Regular cardiac myocyte (primary cell): ENCODE data around the gene CDH15. TPM values are rescaled to one million over a fixed set of nuclear protein-coding genes. Genes with fewer than 3 reads are reported as not detected.

ENCODE experiments used
- total RNA-seq: library from RNA; depleted of rRNA; stranded (reverse); fragments of >200 nt; gene quantifications from 2 replicates; pipeline ENCODE4 v1.2.3, GENCODE V29; 2014

Gene CDH15, protein sequence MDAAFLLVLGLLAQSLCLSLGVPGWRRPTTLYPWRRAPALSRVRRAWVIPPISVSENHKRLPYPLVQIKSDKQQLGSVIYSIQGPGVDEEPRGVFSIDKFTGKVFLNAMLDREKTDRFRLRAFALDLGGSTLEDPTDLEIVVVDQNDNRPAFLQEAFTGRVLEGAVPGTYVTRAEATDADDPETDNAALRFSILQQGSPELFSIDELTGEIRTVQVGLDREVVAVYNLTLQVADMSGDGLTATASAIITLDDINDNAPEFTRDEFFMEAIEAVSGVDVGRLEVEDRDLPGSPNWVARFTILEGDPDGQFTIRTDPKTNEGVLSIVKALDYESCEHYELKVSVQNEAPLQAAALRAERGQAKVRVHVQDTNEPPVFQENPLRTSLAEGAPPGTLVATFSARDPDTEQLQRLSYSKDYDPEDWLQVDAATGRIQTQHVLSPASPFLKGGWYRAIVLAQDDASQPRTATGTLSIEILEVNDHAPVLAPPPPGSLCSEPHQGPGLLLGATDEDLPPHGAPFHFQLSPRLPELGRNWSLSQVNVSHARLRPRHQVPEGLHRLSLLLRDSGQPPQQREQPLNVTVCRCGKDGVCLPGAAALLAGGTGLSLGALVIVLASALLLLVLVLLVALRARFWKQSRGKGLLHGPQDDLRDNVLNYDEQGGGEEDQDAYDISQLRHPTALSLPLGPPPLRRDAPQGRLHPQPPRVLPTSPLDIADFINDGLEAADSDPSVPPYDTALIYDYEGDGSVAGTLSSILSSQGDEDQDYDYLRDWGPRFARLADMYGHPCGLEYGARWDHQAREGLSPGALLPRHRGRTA
- total RNA-seq: under 0.01 and 0.58 TPM in 2 replicates

DNA sequence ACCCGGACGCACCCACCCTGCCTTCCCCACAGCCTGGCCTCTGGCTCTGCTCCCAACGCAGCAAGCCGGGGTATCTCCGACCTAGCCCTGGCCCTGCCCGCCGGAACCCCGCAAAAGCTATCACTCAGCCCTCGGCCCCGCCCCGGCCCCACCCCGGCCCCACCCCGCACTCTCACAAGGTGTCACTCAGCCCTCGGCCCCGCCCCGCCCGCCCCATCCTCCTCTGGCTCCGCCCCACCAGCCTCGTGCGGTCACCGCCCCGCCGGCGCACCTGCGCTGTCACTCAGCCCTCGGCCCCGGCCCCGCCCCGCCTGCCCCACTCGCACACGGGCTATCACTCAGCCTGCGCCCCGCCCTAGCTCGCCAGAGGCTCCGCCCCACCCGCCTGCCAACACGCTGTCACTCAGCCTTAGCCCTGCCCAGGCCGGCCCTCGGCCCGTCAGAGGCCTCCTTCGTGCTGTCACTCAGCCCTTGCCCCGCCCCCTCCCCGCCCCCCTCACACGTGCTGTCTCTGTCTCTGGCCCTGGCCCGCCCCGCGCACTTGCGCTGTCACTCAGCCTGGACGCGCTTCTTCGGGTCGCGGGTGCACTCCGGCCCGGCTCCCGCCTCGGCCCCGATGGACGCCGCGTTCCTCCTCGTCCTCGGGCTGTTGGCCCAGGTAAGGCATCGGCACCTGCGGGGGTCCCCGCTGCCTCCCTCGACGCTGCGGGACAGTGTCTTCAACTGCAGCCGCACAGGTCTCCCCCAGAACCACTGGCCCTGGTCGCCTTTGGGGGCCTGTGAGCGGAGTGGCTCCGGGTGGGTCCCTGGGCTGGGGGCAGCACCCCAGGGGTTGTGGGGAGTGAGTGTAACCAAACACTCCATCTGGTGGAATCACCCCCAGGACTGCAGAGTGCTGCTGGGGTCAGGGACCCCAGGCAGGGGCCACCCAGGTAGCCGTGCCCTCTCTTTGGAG lies at the start of gene CDH15:
Gene CDH15 (plus strand): TSS at position 533 of the 955 bp plus-strand sequence. CDS start 84 bp downstream, at position 617.

GRCh38 chr16:89200124-89200849 lies 28.7 kb downstream of the CDH15 start, which contains the start of gene SLC22A31:
TSS of gene SLC22A31 (minus strand) at chr16:89200537. CDS start at chr16:89200501, 36 bp downstream.

DNA sequence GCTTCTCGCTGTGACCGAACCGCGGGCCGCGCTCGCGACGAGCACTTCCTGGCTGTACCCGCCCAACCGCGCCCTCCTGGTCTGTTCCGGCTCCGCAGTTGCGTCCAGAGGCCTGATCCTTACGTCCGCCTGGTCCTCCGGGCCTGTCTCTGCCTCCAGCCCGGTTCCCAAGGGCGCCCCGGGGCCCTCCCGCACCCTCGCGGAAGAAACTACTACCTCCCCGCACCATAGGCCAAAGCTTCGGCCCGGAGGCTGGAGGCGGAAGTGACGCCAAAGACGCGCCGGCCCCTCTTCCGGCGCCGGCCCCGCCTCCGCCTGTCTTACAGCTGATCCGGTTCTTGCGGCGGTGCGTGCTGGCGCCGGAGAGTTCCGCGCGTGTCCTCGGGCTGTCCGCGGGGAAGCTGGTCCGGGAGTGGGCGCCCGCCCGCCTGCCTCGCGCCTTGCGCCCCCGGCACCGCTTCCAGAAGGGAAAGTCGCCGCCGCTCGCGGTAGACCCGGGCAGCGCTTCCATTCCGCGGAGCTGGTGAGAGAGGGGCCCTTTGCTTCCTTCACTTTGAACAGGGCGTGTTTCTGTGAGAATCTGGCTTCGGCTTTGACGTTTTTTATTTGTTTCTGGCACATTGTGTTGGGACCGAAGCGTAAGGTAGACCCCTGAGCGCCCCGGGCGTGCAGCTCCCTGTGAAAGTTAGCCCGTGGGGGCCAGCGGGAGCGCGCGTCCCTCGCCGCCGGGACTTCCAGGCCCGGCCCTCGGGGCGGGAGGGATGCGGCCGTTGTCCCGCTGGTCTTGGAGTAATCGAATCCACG lies 46.0 kb downstream of the CDH15 start, which contains the start of gene ZNF778:
Gene ZNF778 (plus strand): TSS at position 316 of the 804 bp plus-strand sequence. CDS start 3,425 bp downstream, outside the sequence.

Other genes starting within 250 kb of the CDH15 start
- not detected in 2 replicates for gene CBFA2T3, start 194.5 kb upstream of the CDH15 start, total RNA-seq
- gene ACSF3, start 77.9 kb upstream of the CDH15 start, total RNA-seq: 13.0 and 18.4 TPM in 2 replicates
- 0.85 and 1.2 TPM in 2 replicates for gene SLC22A31, start 28.8 kb downstream of the CDH15 start, total RNA-seq
- gene ZNF778, start 46.0 kb downstream of the CDH15 start, total RNA-seq: 22.2 and 24.8 TPM in 2 replicates